NCI-H1105 treated with DMSO at 0.1 percent for 48 hours (cell line): ENCODE data around the gene CPT1A.

Source experiments
- DNase-seq: peaks from one replicate; lab custom pipeline; 2025; lab: John Stamatoyannopoulos, UW

CPT1A gene

DNA sequence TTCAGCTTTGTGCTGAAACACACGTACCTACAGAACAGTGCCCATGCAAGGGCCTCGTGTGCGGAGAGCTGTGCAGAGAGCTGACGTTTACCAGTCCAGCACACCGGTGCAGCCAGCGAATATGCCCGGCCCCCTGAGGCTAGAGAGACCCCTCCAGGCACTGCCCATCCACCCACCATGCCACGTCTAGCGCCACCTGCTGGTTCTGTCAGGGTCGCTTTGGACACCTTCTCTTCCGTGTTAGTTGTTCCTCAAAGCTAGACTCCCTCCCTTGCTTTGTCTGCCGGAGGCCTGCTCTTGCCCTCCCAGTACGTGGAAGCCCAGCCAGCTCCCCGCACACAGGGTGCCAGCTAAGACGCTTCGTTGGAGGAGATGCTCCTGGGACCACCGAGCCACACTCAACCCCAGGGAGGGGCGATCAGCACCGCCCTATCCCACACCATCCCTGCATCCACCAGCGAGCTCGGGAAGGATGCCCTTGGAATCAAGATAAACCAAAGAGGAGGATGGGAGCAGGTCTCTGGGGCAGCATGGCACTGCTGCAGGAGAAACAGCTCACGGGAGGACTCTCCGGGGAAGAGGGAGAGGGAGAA is 43.4 kb downstream of the CPT1A start:
- DNase-seq, result no peak

GRCh38 chr11:68796801-68797200 is 44.9 kb downstream of the CPT1A start:
- DNase-seq, result no peak

DNA sequence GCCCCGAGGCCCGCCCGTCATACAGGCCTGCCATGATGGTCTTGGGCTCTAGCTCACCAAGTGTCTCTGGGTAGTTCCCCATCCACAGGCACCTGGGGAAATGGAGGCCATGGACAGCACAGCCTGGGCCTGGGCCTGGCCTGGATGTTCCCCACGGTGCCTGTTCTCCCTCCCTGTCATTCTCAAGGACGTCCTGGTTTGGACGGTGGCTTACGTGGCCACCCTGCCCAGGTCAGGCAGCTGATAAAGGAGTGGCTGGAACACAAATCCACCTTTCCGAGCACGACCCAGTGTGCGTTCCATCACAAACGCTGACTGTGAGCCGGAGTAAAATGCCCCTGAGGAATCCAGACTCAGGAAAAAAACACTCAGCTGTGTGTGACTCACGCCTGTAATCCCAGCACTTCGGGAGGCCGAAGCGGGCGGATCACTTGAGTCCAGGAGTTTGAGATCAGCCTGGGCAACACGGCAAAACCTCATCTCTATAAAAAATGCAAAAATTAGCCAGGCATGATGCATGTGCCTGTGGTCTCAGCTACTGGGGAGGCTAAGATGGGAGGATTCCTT is 49.2 kb downstream of the CPT1A start:
- no peak for DNase-seq

- DNase-seq, result no peak
Measured at GRCh38 chr11:68784653-68785052, 57.1 kb downstream of the CPT1A start.

DNA sequence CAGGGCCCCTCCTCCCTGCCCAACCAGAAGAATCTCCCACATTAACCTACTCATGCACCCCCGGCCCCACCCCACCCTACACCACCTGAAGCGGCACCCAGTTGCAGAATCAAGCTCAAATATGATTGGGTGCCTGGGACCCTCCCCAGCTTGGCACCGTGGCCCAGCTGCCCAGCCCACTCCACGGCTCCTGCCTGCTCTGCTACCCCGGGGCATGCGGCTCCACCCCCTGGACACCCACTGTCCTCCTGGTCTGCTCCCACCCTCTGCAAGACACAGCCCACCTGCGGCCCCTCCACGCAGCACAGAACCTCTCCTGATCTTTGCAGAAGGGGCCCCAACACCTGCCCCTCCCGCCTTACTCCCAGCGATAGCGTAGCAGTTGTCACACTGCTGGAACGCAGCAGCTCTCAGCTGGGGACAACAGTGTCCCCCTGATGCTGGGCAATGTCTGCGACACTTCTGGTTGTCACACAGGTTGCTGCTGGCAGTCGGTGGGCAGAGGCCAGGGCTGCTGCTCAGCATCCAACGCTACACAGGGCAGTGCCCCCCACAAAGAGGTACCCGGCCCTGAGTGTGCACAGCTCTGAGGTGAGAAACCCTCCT is 58.4 kb downstream of the CPT1A start:
- no peak for DNase-seq

GRCh38 chr11:68782711-68783110 is 59.0 kb downstream of the CPT1A start:
- no peak for DNase-seq

GRCh38 chr11:68780829-68781228 is 60.9 kb downstream of the CPT1A start:
- no peak for DNase-seq

DNA sequence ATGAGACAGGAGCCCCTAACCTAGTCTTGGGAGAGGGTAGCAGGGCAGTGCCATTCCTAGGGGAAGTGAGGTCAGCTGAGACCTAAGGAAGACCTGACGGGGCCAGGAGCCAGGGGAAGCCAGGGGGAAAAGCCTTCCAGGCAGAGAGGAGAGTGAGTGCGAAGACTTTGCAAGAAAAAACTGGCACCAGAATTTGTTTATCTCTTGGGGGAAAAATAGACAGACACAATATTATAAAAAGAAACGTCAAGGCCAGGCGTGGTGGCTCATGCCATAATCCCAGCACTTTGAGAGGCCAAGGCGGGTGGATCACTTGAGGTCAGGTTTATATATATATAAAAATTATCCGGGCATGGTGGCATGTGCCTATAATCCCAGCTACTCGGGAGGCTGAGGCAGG is 63.5 kb downstream of the CPT1A start:
- DNase-seq, result no peak

GRCh38 chr11:68776442-68777235 is 65.1 kb downstream of the CPT1A start:
- no peak for DNase-seq

DNA sequence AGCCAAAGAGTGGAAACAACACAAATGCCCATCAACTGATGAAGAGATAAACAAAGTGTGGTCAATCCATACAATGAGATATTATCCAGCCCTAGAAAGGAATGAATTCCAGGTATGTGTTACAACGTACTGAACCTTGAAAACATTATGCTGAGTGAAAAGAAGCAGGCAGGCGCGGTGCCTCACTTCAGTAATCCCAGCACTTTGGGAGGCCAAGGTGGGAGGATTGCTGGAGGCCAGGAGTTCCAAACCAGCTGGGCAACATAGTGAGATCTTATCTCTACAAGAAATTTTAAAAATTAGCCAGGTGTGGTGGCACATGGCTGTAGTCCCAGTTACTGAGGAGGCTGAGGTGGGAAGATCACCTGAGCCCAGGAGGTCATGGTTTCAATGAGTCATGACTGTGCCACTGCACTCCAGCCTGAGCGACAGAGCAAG is 65.7 kb downstream of the CPT1A start:
- DNase-seq, result no peak

- DNase-seq, result no peak
Measured at GRCh38 chr11:68774194-68774585, 67.5 kb downstream of the CPT1A start.

DNA sequence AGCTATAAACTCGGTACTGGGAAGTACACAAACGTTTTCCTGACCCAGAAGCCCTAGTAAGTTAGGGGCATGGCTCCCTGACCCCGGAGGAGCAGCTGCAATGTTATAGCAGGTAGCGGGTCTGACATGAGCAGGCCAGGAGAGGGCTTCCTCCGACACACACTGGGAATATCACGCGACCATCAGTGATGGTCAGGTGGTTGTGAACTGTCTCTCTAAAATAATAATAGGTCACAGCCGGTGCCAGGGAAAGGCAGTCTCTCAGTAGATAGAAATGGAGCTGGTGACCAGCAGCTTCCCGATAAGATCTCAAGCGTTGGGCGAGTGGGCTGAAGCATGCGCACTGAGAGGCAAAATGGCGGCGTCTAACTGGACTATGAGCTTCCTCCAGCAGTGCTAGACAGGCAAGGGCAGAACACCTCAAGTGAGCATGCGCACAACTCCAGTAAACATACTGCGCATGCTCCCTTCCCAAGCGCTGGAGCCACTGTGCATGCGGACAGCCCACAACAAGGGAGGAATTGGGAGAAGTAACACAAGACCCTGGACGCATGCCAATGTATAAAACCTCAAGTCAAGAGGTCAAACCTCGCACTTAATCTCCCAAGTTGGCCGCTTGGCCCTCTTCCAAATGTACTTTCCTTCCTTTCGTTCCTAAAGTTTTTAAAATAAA is 68.1 kb downstream of the CPT1A start:
- no peak for DNase-seq

DNA sequence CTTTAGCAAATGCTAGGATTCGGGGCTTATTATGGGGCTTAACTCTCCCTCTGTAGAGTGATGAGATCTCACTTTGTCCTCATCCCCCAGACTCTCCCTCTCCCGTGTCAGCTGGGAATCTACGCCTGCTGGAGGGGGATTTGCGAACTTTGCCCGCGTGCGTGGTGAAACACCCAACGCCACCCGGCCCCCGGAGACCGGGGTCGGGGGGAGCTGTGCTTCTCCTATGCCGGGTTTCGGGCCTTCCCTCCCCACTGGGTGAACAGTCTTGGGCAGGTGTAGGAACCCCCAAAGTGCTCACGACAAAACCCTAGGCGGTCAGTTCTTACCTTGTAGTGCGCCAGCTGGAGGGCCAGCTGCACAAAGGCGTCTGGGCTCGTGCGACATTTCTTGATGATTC is 68.8 kb downstream of the CPT1A start:
- DNase-seq, result no peak

DNA sequence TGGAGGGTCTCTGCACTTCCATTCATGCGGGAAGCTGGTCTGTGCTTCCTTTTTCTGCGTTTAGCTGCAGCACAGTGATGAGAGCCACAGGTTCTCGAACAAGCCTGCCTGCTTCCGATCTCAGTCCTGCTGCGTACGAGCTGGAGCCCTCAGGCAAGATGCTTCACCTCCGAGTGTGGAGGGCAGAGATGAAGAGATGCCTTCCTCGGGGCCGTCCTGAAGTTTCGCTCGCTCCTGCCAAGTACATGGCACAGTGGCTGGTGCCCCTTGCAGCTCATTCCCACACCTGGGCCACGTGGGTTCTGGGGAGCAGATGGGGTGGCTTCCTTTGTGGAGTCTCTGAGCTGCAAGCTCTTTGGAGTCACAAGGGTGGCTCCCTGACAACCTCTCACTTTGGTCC is 70.9 kb downstream of the CPT1A start:
- no peak for DNase-seq

DNA sequence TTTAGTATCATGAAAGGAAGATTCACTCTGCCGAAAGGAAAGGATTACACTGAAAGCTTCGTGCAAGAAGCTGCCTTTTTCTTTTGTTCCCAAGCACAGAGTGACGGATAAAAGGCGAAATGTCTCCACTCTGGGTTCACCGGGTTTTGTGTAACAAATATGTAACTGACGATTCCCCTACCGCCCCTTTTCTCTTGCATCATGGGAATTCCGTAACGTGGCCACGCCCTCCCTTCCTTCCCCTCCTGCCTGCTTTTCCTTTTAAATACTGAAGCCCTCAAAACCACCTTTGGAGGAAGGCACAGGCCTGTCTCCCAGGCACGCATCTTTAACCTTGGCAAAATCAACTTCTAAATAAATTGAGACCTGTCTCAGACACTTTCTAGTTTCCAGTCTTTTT is 74.0 kb downstream of the CPT1A start:
- DNase-seq, result no peak

DNA sequence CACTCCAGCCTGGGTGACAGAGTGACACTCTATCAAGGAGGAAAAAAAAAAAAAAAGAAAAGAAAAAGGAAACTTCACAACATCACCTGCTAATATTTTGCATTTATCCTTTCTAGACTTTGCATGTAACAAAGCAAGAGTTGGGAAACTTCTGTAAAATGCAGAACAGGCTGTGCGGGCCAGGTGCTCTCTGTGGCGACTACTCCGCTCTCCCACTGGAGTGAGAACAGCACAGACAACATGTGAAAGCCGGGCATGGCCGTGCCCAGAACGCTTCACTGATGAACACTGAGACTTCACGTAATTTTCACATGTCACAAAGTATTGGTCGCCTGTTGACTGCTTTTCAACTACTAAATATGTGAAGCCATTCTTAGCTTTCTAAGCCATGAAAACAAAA is 74.9 kb downstream of the CPT1A start:
- no peak for DNase-seq

DNA sequence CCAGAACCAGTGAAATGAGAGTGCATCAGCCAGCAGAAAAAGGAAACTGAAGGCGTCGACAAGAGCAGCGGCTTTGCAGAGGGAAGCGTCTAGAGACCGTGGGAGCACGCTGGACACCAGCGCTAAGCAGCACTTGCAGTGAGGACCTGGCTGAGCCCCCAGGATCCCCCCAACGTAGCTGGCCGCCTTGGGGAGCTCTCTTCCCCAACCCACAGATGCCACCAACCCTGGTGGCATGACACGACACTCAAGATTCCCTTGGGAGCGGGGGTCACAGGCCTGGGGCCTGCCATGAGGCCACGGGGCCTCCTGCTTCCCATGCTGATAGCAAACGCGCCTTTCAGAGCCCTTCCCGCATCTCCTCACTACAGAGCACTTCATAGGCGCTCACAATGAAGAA is 77.0 kb downstream of the CPT1A start:
- DNase-seq, result no peak

DNA sequence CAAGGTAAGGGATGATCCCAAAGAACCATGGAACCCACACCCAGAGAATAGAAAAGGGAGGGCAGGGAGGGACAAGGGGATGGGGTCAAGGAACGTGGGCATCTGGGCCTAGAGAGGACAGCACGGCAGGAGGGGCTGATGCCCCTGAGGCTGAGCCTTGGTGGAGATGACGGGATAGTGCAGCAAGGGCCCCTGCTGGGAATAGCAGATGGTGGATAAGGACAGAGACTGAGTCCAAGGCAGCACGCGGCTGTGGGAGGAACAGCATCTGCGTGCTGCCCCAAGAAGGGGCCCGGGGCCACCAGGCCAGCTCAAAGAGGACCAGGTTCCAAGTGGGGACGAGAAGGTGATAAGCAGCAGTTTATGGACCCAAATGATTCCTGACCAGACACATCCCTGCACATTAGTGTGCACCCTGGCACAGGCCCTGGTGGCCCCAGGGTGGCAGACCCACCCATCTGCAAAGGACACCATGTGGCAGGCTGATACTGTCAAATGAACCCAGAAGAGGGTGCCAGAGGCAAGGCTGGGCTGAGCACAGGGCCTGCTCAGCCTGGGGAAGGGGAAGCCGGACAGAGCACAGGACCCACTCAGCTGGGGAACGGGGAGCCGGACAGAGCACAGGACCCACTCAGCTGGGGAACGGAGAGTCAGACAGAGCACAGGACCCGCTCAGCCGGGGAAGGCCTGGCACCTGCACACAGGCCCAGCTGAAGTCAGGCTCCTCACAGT is 77.6 kb downstream of the CPT1A start:
- DNase-seq, result no peak

- no peak for DNase-seq
Measured at GRCh38 chr11:68763181-68763721, 78.5 kb downstream of the CPT1A start.

DNA sequence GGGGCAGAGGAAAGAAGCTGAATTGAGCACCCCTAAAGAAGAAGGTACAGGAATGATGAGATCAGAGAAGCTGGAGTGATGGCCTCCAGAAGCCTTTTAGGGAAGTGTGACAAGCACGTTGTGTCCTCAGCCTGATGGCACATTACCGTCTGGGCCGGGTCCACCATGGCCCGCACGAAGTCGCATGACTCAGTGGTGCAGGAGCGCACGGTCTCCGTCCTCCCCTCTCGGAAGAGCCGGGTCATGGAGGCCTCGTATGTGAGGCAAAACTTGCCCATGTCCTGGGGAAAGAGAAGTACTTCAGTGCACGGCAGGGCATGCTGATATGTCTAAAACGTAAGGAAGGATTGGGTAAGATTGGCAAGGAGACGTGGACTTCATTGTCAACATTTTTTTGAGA is 79.2 kb downstream of the CPT1A start:
- no peak for DNase-seq

DNA sequence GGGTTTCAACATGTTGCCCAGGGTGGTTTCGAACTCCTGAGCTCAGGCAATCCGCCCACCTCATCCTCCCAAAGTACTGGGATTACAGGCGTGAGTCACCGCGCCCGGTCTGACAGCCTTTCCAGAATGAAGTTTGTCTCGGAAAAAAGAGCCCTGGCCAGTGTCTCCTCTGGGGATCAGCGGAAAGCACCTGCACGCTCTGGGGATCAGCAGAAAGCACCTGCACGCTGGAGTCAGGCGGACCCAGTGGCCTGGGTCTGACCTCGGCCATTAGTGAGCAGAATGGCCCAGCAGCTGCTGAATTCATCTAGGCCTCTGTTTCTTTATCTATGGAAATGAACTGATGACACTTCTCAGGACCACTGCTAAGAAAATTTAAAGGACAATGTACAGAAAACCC is 79.9 kb downstream of the CPT1A start:
- no peak for DNase-seq

DNA sequence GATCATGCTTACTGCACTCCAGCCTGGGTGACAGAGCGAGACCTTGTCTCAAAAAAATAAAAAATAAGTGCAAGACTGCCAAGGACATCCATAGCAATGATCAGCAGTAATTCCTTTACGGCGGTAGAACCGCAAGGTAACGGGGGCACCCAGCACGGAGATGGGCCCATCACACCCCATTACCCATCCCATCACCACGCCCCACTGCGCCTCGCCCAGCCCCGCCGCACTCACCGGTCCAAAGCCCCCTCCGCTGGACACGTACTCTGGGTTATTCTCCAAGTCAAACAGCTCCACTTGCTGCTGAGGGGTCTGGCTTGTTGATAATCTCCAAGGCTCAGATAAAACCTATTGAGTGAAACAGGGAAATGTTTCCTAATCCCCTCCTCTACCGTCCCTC is 81.7 kb downstream of the CPT1A start:
- no peak for DNase-seq
